ENCODE results near the gene COLQ. TPM values are rescaled to one million over a fixed set of nuclear protein-coding genes. Genes with fewer than 3 reads are reported as not detected.
"Not testable (repeated sequence)": the region's sequence is repeated elsewhere in the genome, so short reads cannot be mapped to it uniquely, and the experiment has no call there.

The COLQ gene
- total RNA-seq, 4 donors from 2014 or later: 2.6 to 21.3 (median 4.0) TPM

DNA sequence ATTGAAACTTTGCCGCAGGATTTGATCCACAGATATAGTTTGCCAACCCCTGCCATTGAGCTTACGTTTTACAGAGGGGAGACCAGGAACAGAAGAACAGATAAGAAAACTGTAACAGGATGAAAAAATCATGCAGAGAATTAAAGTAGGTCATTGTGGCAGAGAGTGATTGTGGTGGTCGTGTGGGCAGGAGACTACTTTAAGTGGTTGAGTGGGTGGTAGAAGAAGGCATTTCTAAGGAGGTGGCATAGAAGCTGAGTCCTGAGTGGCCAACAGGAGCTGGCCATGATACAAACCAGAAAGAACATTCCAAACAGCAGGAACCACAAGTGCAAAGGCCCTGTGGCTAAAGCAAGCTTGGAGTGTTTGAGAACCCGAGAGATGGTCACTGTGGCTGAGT is 34.5 kb downstream of the COLQ start:
- DNase-seq: no peak
- TF ChIP-seq, protein P1, sequence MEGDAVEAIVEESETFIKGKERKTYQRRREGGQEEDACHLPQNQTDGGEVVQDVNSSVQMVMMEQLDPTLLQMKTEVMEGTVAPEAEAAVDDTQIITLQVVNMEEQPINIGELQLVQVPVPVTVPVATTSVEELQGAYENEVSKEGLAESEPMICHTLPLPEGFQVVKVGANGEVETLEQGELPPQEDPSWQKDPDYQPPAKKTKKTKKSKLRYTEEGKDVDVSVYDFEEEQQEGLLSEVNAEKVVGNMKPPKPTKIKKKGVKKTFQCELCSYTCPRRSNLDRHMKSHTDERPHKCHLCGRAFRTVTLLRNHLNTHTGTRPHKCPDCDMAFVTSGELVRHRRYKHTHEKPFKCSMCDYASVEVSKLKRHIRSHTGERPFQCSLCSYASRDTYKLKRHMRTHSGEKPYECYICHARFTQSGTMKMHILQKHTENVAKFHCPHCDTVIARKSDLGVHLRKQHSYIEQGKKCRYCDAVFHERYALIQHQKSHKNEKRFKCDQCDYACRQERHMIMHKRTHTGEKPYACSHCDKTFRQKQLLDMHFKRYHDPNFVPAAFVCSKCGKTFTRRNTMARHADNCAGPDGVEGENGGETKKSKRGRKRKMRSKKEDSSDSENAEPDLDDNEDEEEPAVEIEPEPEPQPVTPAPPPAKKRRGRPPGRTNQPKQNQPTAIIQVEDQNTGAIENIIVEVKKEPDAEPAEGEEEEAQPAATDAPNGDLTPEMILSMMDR (IDR thresholded peaks at IDR 0.05): no peak
- TF ChIP-seq POLR2A (IDR thresholded peaks at IDR 0.05): no peak
- H3K4me1 ChIP-seq: no peaks in the 10 kb centered on the region
- H3K4me3 ChIP-seq: no peak overlapping the region
- H3K36me3 ChIP-seq: no peaks in the 10 kb centered on the region
- H3K27me3 ChIP-seq: no peaks in the 10 kb centered on the region
- intact Hi-C loops (cut with DNase I; ENCODE audit: low total_unique reads): no loop called here
- H3K27ac ChIP-seq: no peak overlapping the region
- H3K9me3 ChIP-seq: no peaks in the 10 kb centered on the region

DNA sequence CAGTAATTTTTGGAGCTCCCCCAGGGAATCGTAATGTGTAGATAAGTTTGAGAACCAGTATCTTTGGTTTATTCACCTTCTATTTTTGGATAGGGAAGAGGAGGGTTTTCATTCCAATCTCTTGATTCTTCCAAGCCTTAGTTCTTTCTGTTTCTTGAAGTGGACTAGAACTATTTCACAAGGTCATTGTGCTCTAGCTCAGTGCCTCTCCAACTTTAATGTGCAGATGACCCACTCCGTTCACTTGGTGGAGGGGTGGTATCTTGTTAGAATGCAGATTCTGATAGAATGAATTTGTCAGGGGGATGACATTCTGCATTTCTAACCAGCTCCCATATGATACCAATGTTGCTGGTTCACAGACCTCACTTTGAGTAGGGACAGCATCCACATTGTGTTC is 35.5 kb downstream of the COLQ start:
- no peak overlapping the region for H3K4me3 ChIP-seq
- H3K4me1 ChIP-seq: no peaks in the 10 kb centered on the region
- no peak overlapping the region for H3K27ac ChIP-seq
- DNase-seq: no peak
- no peaks in the 10 kb centered on the region for H3K9me3 ChIP-seq
- no peaks in the 10 kb centered on the region for H3K27me3 ChIP-seq
- H3K36me3 ChIP-seq: no peaks in the 10 kb centered on the region
- intact Hi-C loops (cut with DNase I; ENCODE audit: low total_unique reads): no loop called here
- TF ChIP-seq, protein P1 (IDR thresholded peaks at IDR 0.05): no peak
- no peak for TF ChIP-seq POLR2A (IDR thresholded peaks at IDR 0.05)

DNA sequence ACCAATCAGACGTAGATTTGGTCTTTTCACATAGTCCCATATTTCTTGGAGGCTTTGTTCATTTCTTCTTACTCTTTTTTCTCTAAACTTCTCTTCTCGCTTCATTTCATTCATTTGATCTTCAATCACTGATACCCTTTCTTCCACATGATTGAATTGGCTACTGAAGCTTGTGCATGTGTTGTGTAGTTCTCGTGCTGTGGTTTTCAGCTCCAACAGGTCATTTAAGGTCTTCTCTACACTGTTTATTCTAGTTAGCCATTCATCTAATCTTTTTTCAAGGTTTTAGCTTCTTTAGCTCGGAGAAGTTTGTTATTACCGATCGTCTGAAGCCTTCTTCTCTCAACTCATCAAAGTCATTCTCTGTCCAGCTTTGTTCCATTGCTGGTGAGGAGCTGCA is 37.0 kb downstream of the COLQ start:
- DNase-seq; H3K36me3 ChIP-seq; H3K4me1 ChIP-seq; H3K27ac ChIP-seq; intact Hi-C loops (cut with DNase I; ENCODE audit: low total_unique reads); H3K9me3 ChIP-seq; H3K27me3 ChIP-seq; H3K4me3 ChIP-seq: not testable (repeated sequence)

DNA sequence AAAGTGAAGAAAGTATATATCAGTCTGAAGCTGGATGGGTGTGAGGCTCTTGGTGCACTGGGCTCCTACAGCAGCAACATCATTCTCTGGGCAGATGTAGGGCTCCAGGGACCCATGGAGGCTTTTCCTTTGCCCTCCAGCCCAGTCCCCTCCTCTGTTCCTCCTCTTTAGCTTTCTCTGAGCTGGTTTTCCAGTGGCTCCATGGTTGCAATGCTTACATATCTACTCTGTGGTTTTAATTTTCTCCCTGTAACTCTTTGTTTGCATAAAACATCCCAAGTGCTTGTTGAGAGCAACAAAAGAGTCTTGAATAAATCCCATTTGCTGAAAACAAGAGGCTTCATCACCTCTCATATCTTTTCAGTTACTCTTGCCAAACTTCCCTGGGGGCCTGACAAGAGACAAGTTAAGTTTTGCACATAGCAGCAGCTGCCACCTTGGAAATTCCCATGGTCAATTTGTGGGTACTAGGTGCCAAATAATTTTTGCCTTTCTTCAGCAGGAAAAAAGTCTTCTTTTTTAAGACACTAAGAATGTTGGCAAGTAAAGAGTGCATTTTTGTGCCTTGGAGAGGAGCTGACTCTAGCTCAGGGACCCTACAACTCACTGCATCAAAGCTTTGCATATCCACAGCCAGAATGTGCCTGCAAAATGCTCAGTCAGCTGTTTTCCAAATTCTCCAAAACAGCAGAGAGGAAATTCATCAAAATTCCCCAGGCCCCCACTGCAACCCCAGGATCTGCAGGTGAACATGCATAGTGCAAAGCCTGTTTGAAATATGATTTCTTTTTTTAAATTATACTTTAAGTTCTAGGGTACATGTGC is 41.9 kb downstream of the COLQ start:
- DNase-seq: no peak
- Histone ChIP-seq H3K9me3 (no peaks in the 10 kb centered on the region), H3K4me3 (no peak overlapping the region), H3K36me3 (no peaks in the 10 kb centered on the region), H3K27me3 (no peaks in the 10 kb centered on the region), H3K4me1 (no peaks in the 10 kb centered on the region), H3K27ac (no peak overlapping the region)
- intact Hi-C loops (cut with DNase I; ENCODE audit: low total_unique reads): no loop called here
- TF ChIP-seq, protein P1 (IDR thresholded peaks at IDR 0.05): no peak

DNA sequence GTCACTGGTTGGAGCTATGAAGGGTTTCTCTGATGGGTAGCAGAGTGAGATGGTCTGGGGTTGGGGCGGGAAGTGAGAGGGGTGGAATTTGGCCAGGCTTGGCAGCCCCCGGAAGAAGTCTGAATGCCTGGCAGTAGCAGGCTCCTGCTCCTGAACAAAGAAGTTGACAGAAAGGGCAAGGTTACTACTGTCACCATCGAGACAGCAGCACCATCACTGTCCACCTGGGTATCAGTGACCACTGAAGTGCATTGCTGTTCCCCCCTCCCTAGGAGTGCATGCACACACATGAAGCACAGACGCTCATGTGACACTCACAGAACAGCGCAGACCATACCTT is 42.9 kb downstream of the COLQ start:
- no peak for DNase-seq
- Histone ChIP-seq H3K4me1 (no peaks in the 10 kb centered on the region), H3K36me3 (no peaks in the 10 kb centered on the region), H3K27ac (no peak overlapping the region), H3K27me3 (no peaks in the 10 kb centered on the region), H3K9me3 (no peaks in the 10 kb centered on the region), H3K4me3 (no peak overlapping the region)
- intact Hi-C loops (cut with DNase I; ENCODE audit: low total_unique reads): no loop called here
- TF ChIP-seq POLR2A (IDR thresholded peaks at IDR 0.05): no peak
- TF ChIP-seq, protein P1 (IDR thresholded peaks at IDR 0.05): no peak
